GM23338 (cell line): ENCODE measurements around the gene DIP2B. TPM values are rescaled to one million over a fixed set of nuclear protein-coding genes. Genes with fewer than 3 reads are reported as not detected.

Experiments
- ATAC-seq: fragments of 200-7000 bp; cut with Tn5 transposase; 3 replicates; pipeline ENCODE4 v1.9.1; 2020
- DNase-seq: peaks from one replicate; pipeline ENCODE4 v3.0.0-alpha.2; 2015; ENCODE audit warnings: low spot score
- H2AFZ ChIP-seq: fragments of 200-600 bp; sonication (generic); 2 replicates; pipeline ENCODE4 v1.8.0; 2016; ENCODE audit warnings: antibody characterized with exemption, mild to moderate bottlenecking, moderate library complexity
- H3F3A ChIP-seq: fragments of 200-600 bp; sonication (generic); replicated peaks from 2 replicates; pipeline ENCODE4 v1.8.0; 2017; ENCODE audit warnings: antibody characterized with exemption, mixed run types, low read depth
- H3K27ac ChIP-seq: fragments of 200-600 bp; sonication (generic); 2 replicates; pipeline ENCODE4 v1.6.1; 2016; ENCODE audit warnings: low read depth
- H3K27me3 ChIP-seq: fragments of 200-600 bp; sonication (generic); 2 replicates; pipeline ENCODE4 v1.8.0; 2016; ENCODE audit warnings: mild to moderate bottlenecking, mixed run types, moderate library complexity; ENCODE audit not compliant: insufficient read depth
- H3K36me3 ChIP-seq: fragments of 200-600 bp; sonication (generic); 2 replicates; pipeline ENCODE4 v1.8.0; 2016; ENCODE audit warnings: mild to moderate bottlenecking; ENCODE audit not compliant: insufficient read depth
- H3K4me1 ChIP-seq: fragments of 200-600 bp; sonication (generic); 2 replicates; pipeline ENCODE4 v1.8.0; 2016; ENCODE audit warnings: mild to moderate bottlenecking, moderate library complexity; ENCODE audit not compliant: insufficient read depth
- H3K4me2 ChIP-seq: fragments of 200-600 bp; sonication (generic); 2 replicates; pipeline ENCODE4 v1.7.1; 2017; ENCODE audit warnings: mixed run types
- H3K4me3 ChIP-seq: fragments of 200-600 bp; sonication (generic); 2 replicates; pipeline ENCODE4 v1.6.1; 2016; ENCODE audit warnings: mixed run types
- H3K79me2 ChIP-seq: fragments of 200-600 bp; sonication (generic); replicated peaks from 2 replicates; pipeline ENCODE4 v1.8.0; 2017; ENCODE audit warnings: mild to moderate bottlenecking; ENCODE audit not compliant: insufficient read depth
- H3K9me2 ChIP-seq: fragments of 200-600 bp; sonication (generic); 2 replicates; pipeline ENCODE4 v1.8.0; 2017; ENCODE audit not compliant: insufficient read depth
- H4K20me1 ChIP-seq: fragments of 200-600 bp; sonication (generic); replicated peaks from 2 replicates; pipeline ENCODE4 v1.8.0; 2017; ENCODE audit warnings: mild to moderate bottlenecking; ENCODE audit not compliant: insufficient read depth
- H3K27ac Mint-ChIP-seq: 2 replicates; pipeline ENCODE4 v1.8.0; 2020; ENCODE audit warnings: inconsistent platforms, mild to moderate bottlenecking, moderate library complexity, mixed read lengths
- H3K27me3 Mint-ChIP-seq: 3 replicates; pipeline ENCODE4 v1.8.0; 2022; ENCODE audit warnings: low read depth, mild to moderate bottlenecking, moderate library complexity, mixed read lengths, inconsistent platforms; ENCODE audit not compliant: insufficient read depth, poor library complexity
- H3K36me3 Mint-ChIP-seq: 3 replicates; pipeline ENCODE4 v1.8.0; 2021; ENCODE audit warnings: low read depth, mild to moderate bottlenecking, inconsistent platforms, moderate library complexity, mixed read lengths
- H3K4me1 Mint-ChIP-seq: 3 replicates; pipeline ENCODE4 v1.8.0; 2020; ENCODE audit warnings: mild to moderate bottlenecking, inconsistent platforms, mixed read lengths
- H3K4me3 Mint-ChIP-seq: 3 replicates; pipeline ENCODE4 v1.8.0; 2021; ENCODE audit warnings: moderate library complexity, mild to moderate bottlenecking, inconsistent platforms, mixed read lengths
- H3K9me3 Mint-ChIP-seq: 3 replicates; pipeline ENCODE4 v1.8.0; 2020; ENCODE audit warnings: moderate library complexity, mild to moderate bottlenecking, inconsistent platforms, mixed read lengths
- CREB1 ChIP-seq: fragments of 250-450 bp; sonication (Bioruptor Pico); IDR thresholded peaks from 2 replicates; pipeline ENCODE4 v1.5.0; 2020; ENCODE audit warnings: low read depth, mild to moderate bottlenecking, moderate library complexity
- CTCF ChIP-seq, 2 experiments: fragments of 200-600 bp in 1 of 2; sonication (generic) in 1 of 2; conservative IDR thresholded peaks; 2 replicates each; pipeline versions ENCODE4 v1.5.1 to v1.6.1; 2016 to 2017; ENCODE audit warnings: antibody characterized with exemption in 2 of 2, low read depth in 2 of 2, mild to moderate bottlenecking in 2 of 2, moderate library complexity in 1 of 2
- EZH2phosphoT487 ChIP-seq: fragments of 200-600 bp; sonication (generic); IDR thresholded peaks from one replicate; pipeline ENCODE4 v1.8.1; 2018; ENCODE audit warnings: antibody characterized with exemption; ENCODE audit not compliant: unreplicated experiment
- ZNF462 ChIP-seq: fragments of 250-450 bp; sonication (Bioruptor Pico); IDR thresholded peaks from 2 replicates; pipeline ENCODE4 v1.5.0; 2020; ENCODE audit warnings: mild to moderate bottlenecking, moderate library complexity
- polyA plus RNA-seq: library from polyadenylated mRNA; unstranded; fragments of >200 nt; fragmentation: Nextera tagmentation; extraction: Ambion mirVana; gene quantifications from 2 replicates; pipeline ENCODE4 v1.2.1, GENCODE V29; 2016
- total RNA-seq: library from RNA; depleted of rRNA; stranded (reverse); fragments of >200 nt; shearing (Covaris generic); gene quantifications from 2 replicates; pipeline ENCODE4 v1.2.3, GENCODE V29; 2014

DIP2B gene
- total and polyA plus RNA-seq, 2 experiments from 2014 or later: 8.0 to 36.4 TPM

- no peaks in the 10 kb centered on the region for H3K9me3 Mint-ChIP-seq
- no peak overlapping the region for H2AFZ ChIP-seq
- TF ChIP-seq CTCF (conservative IDR thresholded peaks at IDR 0.05; ENCODE audit: low read depth in 2 of 2) (no peak), ZNF462 (CRISPR knock-in tag) (no peak), CREB1 (no peak), EZH2phosphoT487 (no peak)
- H3K27me3 Mint-ChIP-seq: no peaks in the 10 kb centered on the region
- H3K4me1 ChIP-seq: no peaks in the 10 kb centered on the region
- H3K79me2 ChIP-seq: no peaks in the 10 kb centered on the region
- H3K4me3 ChIP-seq: no peak overlapping the region
- H3K27ac ChIP-seq: no peak overlapping the region
- peaks cover 51% of the 10 kb centered on the region; the same call in 2 of the 3 replicates for H3K36me3 Mint-ChIP-seq
- H3K9me2 ChIP-seq: no peaks in the 10 kb centered on the region; the same call in 1 of the 2 replicates
- H3K4me2 ChIP-seq: no peak overlapping the region
- H3K4me1 Mint-ChIP-seq: no peaks in the 10 kb centered on the region
- H3F3A ChIP-seq: no peaks in the 10 kb centered on the region
- no peak for DNase-seq
- no peaks in the 10 kb centered on the region for H3K27me3 ChIP-seq
- no peak overlapping the region for H3K27ac Mint-ChIP-seq
- H3K36me3 ChIP-seq: no peaks in the 10 kb centered on the region; the same call in 1 of the 2 replicates
- no peak overlapping the region for H3K4me3 Mint-ChIP-seq
- peaks cover 6% of the 10 kb centered on the region; the same call in 1 of the 2 replicates for H4K20me1 ChIP-seq
- no peak for ATAC-seq
Measured at GRCh38 chr12:50678650-50679365, 174.0 kb downstream of the DIP2B start.
